Measurements from ENCODE around the gene TBX21. TPM values are rescaled to one million over a fixed set of nuclear protein-coding genes. Genes with fewer than 3 reads are reported as not detected.
"Not testable (repeated sequence)": the region's sequence is repeated elsewhere in the genome, so short reads cannot be mapped to it uniquely, and the experiment has no call there.

The TBX21 gene
- total RNA-seq, 1 experiment from 2014 or later = not detected

- BruUV-seq (replicated peaks) = no TSS peak
These were observed 31.0 kb downstream of the TBX21 start for GRCh38 chr17:47763913-47764582.

DNA sequence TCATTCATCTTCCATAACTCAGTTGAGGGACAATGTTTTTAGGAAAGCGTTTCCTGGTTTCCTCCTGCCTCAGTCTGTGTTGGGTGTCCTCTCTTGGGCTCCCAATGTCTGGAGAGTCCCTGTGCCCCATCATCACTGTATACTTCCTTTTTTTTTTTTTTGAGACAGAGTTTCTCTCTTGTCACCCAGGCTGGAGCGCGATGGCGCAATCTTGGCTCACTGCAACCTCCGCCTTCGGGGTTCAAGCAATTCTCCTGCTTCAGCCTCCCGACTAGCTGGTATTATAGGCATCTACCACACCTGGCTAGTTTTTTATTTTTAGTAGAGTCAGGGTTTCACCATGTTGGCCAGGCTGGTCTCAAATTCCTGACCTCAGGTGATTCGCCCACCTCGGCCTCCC, 40.6 kb downstream of the TBX21 start:
- H4K20me1 ChIP-seq (ENCODE audit: low read length); H3K27ac ChIP-seq (ENCODE audit: low read length); H3K4me3 ChIP-seq (ENCODE audit: low read length); H2AFZ ChIP-seq (ENCODE audit: low read length); H3K4me2 ChIP-seq (ENCODE audit: low read length); H3K36me3 ChIP-seq (ENCODE audit: low read depth, low read length); BruUV-seq (replicated peaks); H3K9me3 ChIP-seq (ENCODE audit: low read length); H3K9ac ChIP-seq (ENCODE audit: low read length); intact Hi-C loops (cut with micrococcal nuclease); POLR2A ChIA-PET (ENCODE audit: unreplicated experiment); H3K79me2 ChIP-seq (ENCODE audit: low read length); DNase-seq; ATAC-seq; H3K9me2 ChIP-seq (replicated peaks; ENCODE audit: low read length); H3K4me1 ChIP-seq (ENCODE audit: insufficient read depth, low read length); H3F3A ChIP-seq (ENCODE audit: low read length, unreplicated experiment): not testable (repeated sequence)
- peaks cover 34% of the 10 kb centered on the region for H3K27me3 ChIP-seq (ENCODE audit: low read length)
- CTCF ChIA-PET = interaction anchor here (0.7 kb wide), 1 partner anchor 797 kb away, joined by 6 read pairs; no protein-coding TSS in a partner anchor

More at GRCh38 chr17:47763913-47764582, 31.0 kb downstream of the TBX21 start:
- Histone ChIP-seq H3K27ac (ENCODE audit: low read length) (no peak overlapping the region), H3K4me2 (ENCODE audit: low read length) (no peak overlapping the region), H3K9me2 (replicated peaks; ENCODE audit: low read length) (no peaks in the 10 kb centered on the region), H3K36me3 (ENCODE audit: low read depth, low read length) (no peaks in the 10 kb centered on the region), H3K9ac (ENCODE audit: low read length) (no peak overlapping the region), H3K79me2 (ENCODE audit: low read length) (no peaks in the 10 kb centered on the region), H3K4me3 (ENCODE audit: low read length) (no peak overlapping the region), H3K9me3 (ENCODE audit: low read length) (peaks cover 14% of the 10 kb centered on the region), H2AFZ (ENCODE audit: low read length) (no peak overlapping the region), H4K20me1 (ENCODE audit: low read length) (no peaks in the 10 kb centered on the region), H3K4me1 (ENCODE audit: insufficient read depth, low read length) (no peaks in the 10 kb centered on the region), H3F3A (ENCODE audit: low read length, unreplicated experiment) (no peaks in the 10 kb centered on the region), H3K27me3 (ENCODE audit: low read length) (no peaks in the 10 kb centered on the region)
- ATAC-seq (peak; percentile 55), DNase-seq (peak; percentile 38)
- ChIA-PET POLR2A (ENCODE audit: unreplicated experiment) (no interaction called here), CTCF (no interaction called here)
- intact Hi-C loops (cut with micrococcal nuclease) = no loop called here
- TF ChIP-seq EZH2 (IDR thresholded peaks at IDR 0.05; ENCODE audit: low read length, unreplicated experiment) (no peak), CTCF (conservative IDR thresholded peaks at IDR 0.05; ENCODE audit: low read depth, low read length) (no peak), EZH2phosphoT487 (IDR thresholded peaks at IDR 0.05; ENCODE audit: borderline replicate concordance, low read length) (no peak)

DNA sequence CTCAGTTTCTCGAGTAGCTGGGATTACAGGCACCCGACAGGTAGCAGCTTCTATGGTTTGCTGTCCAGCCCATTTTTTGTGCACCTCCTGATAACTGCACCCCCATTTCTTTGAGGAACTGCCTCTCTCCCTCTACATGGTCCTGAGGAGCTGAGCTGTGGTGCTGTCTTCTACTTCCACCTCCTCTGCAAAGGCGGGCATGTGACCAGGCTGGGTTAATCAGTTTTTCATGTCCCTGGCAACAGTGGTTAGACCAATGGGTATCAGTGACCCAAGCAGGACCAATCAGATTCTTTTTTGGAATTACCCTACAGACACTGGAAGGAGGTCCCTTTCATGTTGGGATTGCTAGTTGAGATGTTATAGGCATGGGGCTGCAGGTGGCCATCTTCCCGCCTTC, 41.3 kb downstream of the TBX21 start:
- ATAC-seq (no peak), DNase-seq (no peak)
- intact Hi-C loops (cut with micrococcal nuclease) = no loop called here
- BruUV-seq (replicated peaks) = no TSS peak
- Histone ChIP-seq H3K9ac (ENCODE audit: low read length) (no peak overlapping the region), H3K9me3 (ENCODE audit: low read length) (no peaks in the 10 kb centered on the region), H3K36me3 (ENCODE audit: low read depth, low read length) (no peaks in the 10 kb centered on the region), H3K4me2 (ENCODE audit: low read length) (no peak overlapping the region), H3K4me1 (ENCODE audit: insufficient read depth, low read length) (no peaks in the 10 kb centered on the region), H3K79me2 (ENCODE audit: low read length) (no peaks in the 10 kb centered on the region), H2AFZ (ENCODE audit: low read length) (no peak overlapping the region), H3K9me2 (replicated peaks; ENCODE audit: low read length) (no peaks in the 10 kb centered on the region), H4K20me1 (ENCODE audit: low read length) (no peaks in the 10 kb centered on the region), H3K4me3 (ENCODE audit: low read length) (no peak overlapping the region), H3F3A (ENCODE audit: low read length, unreplicated experiment) (no peaks in the 10 kb centered on the region), H3K27ac (ENCODE audit: low read length) (no peak overlapping the region), H3K27me3 (ENCODE audit: low read length) (peaks cover 34% of the 10 kb centered on the region)
- no peak for TF ChIP-seq EZH2 (IDR thresholded peaks at IDR 0.05; ENCODE audit: low read length, unreplicated experiment)
- no peak for TF ChIP-seq EZH2phosphoT487 (IDR thresholded peaks at IDR 0.05; ENCODE audit: borderline replicate concordance, low read length)
- no peak for TF ChIP-seq CTCF (conservative IDR thresholded peaks at IDR 0.05; ENCODE audit: low read depth, low read length)
- CTCF ChIA-PET = interaction anchor here (0.7 kb wide), 1 partner anchor 797 kb away, joined by 6 read pairs; no protein-coding TSS in a partner anchor
- POLR2A ChIA-PET (ENCODE audit: unreplicated experiment) = no interaction called here
